SK-N-SH treated with all-trans-retinoic acid at 6 μM for 48 hours (cell line): ENCODE results near the gene MDGA2.

ENCODE experiments used
- ATAC-seq: fragments of 200-7000 bp; cut with Tn5 transposase; 3 replicates; pipeline ENCODE4 v1.9.1; 2020; ENCODE audit warnings: mild to moderate bottlenecking, moderate library complexity
- CSDC2 ChIP-seq: fragments of 250-450 bp; sonication (Bioruptor Pico); IDR thresholded peaks from 2 replicates; pipeline ENCODE4 v1.5.0; 2020; ENCODE audit warnings: mild to moderate bottlenecking, moderate library complexity
- ISL1 ChIP-seq: fragments of 250-450 bp; sonication (Bioruptor Pico); IDR thresholded peaks from 2 replicates; pipeline ENCODE4 v2.1.2; 2022; ENCODE audit warnings: mild to moderate bottlenecking, moderate library complexity
- PPARA ChIP-seq: fragments of 250-450 bp; sonication (Bioruptor Pico); IDR thresholded peaks from 2 replicates; pipeline ENCODE4 v1.5.0; 2020; ENCODE audit warnings: mild to moderate bottlenecking, borderline replicate concordance
- SNAI2 ChIP-seq: fragments of 250-450 bp; sonication (Bioruptor Pico); IDR thresholded peaks from 2 replicates; pipeline ENCODE4 v1.5.0; 2020; ENCODE audit warnings: mild to moderate bottlenecking, moderate library complexity
- TCF4 ChIP-seq: fragments of 250-450 bp; sonication (Bioruptor Pico); IDR thresholded peaks from 2 replicates; pipeline ENCODE4 v1.8.0; 2021; ENCODE audit warnings: mild to moderate bottlenecking, moderate library complexity, borderline replicate concordance
- ZFP3 ChIP-seq: fragments of 250-450 bp; sonication (Bioruptor Pico); IDR thresholded peaks from 2 replicates; pipeline ENCODE4 v1.5.0; 2020; ENCODE audit warnings: mild to moderate bottlenecking, moderate library complexity
- ZFP30 ChIP-seq: fragments of 450-650 bp; formaldehyde crosslinking; IDR thresholded peaks from 2 replicates; pipeline ENCODE4 v1.5.0; 2022; ENCODE audit warnings: mild to moderate bottlenecking, moderate library complexity
- ZNF8 ChIP-seq: fragments of 450-650 bp; formaldehyde crosslinking; IDR thresholded peaks from 2 replicates; pipeline ENCODE4 v1.5.0; 2020; ENCODE audit warnings: mild to moderate bottlenecking, moderate library complexity
- TF ChIP-seq, protein P1 (sequence below): fragments of 250-450 bp; sonication (Bioruptor Pico); IDR thresholded peaks from 2 replicates; pipeline ENCODE4 v1.5.1; 2021; ENCODE audit warnings: mild to moderate bottlenecking, moderate library complexity

Gene MDGA2

DNA sequence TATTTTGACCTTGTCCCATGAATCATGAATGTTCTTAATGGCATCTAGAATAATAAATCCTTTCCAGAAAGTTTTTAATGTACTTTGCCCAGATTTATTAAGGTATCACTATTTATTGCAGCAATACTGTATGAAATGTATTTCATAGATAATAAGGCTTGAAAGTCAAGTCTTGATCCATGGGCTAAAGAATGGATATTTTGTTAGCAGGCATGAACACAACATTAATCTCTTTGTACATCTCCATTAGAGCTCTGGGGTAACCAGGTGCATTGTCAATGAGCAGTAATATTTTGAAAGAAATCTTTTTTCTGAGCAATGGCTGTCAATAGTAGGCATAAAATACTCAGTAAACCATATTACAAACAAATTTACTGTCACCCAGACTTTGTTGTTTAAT, 882.3 kb downstream of the MDGA2 start:
- TF ChIP-seq ZNF8 = no peak
- no peak for TF ChIP-seq ISL1 (CRISPR knock-in tag)
- TF ChIP-seq SNAI2 (CRISPR knock-in tag) = no peak
- no peak for TF ChIP-seq ZFP3 (CRISPR knock-in tag)
- TF ChIP-seq TCF4 (CRISPR knock-in tag) = no peak
- TF ChIP-seq ZFP30 (CRISPR knock-in tag) = no peak
- TF ChIP-seq PPARA (CRISPR knock-in tag) = no peak
- TF ChIP-seq CSDC2 = no peak
- TF ChIP-seq, protein P1, sequence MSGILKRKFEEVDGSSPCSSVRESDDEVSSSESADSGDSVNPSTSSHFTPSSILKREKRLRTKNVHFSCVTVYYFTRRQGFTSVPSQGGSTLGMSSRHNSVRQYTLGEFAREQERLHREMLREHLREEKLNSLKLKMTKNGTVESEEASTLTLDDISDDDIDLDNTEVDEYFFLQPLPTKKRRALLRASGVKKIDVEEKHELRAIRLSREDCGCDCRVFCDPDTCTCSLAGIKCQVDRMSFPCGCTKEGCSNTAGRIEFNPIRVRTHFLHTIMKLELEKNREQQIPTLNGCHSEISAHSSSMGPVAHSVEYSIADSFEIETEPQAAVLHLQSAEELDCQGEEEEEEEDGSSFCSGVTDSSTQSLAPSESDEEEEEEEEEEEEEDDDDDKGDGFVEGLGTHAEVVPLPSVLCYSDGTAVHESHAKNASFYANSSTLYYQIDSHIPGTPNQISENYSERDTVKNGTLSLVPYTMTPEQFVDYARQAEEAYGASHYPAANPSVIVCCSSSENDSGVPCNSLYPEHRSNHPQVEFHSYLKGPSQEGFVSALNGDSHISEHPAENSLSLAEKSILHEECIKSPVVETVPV (CRISPR knock-in tag) = no peak
- ATAC-seq = no peak
